K562 (cell line): Measurements from ENCODE around the gene STON1. TPM values are rescaled to one million over a fixed set of nuclear protein-coding genes. Genes with fewer than 3 reads are reported as not detected.

Source experiments
- CEBPZ ChIP-seq: fragments of 150-350 bp; IDR thresholded peaks from 2 replicates; pipeline ENCODE4 v1.6.1; 2014; ENCODE audit warnings: low read depth, mild to moderate bottlenecking, low read length, borderline replicate concordance
- HCFC1 ChIP-seq: IDR thresholded peaks from 2 replicates; pipeline ENCODE4 v1.6.1; 2012; ENCODE audit warnings: low read depth, low read length, improper control_type of control experiment
- HDAC2 ChIP-seq: fragments of 450-650 bp; IDR thresholded peaks from 2 replicates; pipeline ENCODE4 v1.6.1; 2016; ENCODE audit warnings: mild to moderate bottlenecking
- HNRNPL ChIP-seq: fragments of 200-400 bp; formaldehyde crosslinking; IDR thresholded peaks from 2 replicates; pipeline ENCODE4 v1.6.1; 2017; ENCODE audit warnings: low read depth, mild to moderate bottlenecking, low read length
- MAFF ChIP-seq: IDR thresholded peaks from 2 replicates; pipeline ENCODE4 v1.6.1; 2012; ENCODE audit warnings: low read length, improper control_type of control experiment
- MXD1 ChIP-seq: fragments of 250-450 bp; sonication (Bioruptor Pico); IDR thresholded peaks from 2 replicates; pipeline ENCODE4 v1.8.0; 2021; ENCODE audit warnings: borderline replicate concordance, mild to moderate bottlenecking, moderate library complexity; ENCODE audit not compliant: poor library complexity, severe bottlenecking
- ZNF695 ChIP-seq: fragments of 450-650 bp; formaldehyde crosslinking; IDR thresholded peaks from 2 replicates; pipeline ENCODE4 v1.4.0; 2020; ENCODE audit warnings: mild to moderate bottlenecking, moderate library complexity
- polyA plus RNA-seq, 8 experiments: library from polyadenylated mRNA; depleted of rRNA in 4 of 8; stranded (reverse) in 5 of 8; unstranded in 3 of 8; fragments of >200 nt; fragmentation: Nextera tagmentation in 2 of 8; fragmentation: Illumina TruSeq in 1 of 8; extraction: Ambion mirVana in 2 of 8; extraction: Trizol in 1 of 8; gene quantifications; 2 replicates each; pipeline versions ENCODE4 v1.2.1 to v1.2.3, GENCODE V29; 2011 to 2014; ENCODE audit warnings: inconsistent platforms in 1 of 8, missing spikeins in 1 of 8
- total RNA-seq, 7 experiments: library from RNA; depleted of rRNA in 6 of 7; stranded (reverse); fragments of >200 nt in 6 of 7; fragmentation: Illumina TruSeq in 2 of 7; extraction: Trizol in 2 of 7; gene quantifications; 2 replicates each; pipeline versions ENCODE4 v1.2.1 to v1.2.3, GENCODE V29; 2011 to 2021; ENCODE audit warnings: low replicate concordance in 1 of 7

Gene STON1
- total and polyA plus RNA-seq, 9 of the 15 experiments (the other 6 are each of a cell fraction or from before 2014, with no cell fraction given) = 0.07 to 1.2 (median 0.55) TPM

GRCh38 chr2:48527226-48527885, 2.6 kb upstream of the STON1 start (continued):
- no peak for TF ChIP-seq MXD1 (CRISPR knock-in tag)
- TF ChIP-seq HDAC2 = no peak
- TF ChIP-seq MAFF = no peak
- TF ChIP-seq ZNF695 (CRISPR knock-in tag) = no peak
- TF ChIP-seq HCFC1 = no peak
- TF ChIP-seq HNRNPL = no peak
- TF ChIP-seq CEBPZ = no peak
- TF ChIP-seq, all 486 proteins: peak for 0
